GM19395 (cell line): ENCODE data around the gene MRLN.
"Not testable (repeated sequence)": the region's sequence is repeated elsewhere in the genome, so short reads cannot be mapped to it uniquely, and the experiment has no call there.

Experiments used
- ATAC-seq: cut with Tn5 transposase; IDR thresholded peaks from one replicate; pipeline ENCODE4 v1.9.1; 2021; ENCODE audit warnings: mild to moderate bottlenecking, moderate library complexity; ENCODE audit not compliant: unreplicated experiment

The MRLN gene

DNA sequence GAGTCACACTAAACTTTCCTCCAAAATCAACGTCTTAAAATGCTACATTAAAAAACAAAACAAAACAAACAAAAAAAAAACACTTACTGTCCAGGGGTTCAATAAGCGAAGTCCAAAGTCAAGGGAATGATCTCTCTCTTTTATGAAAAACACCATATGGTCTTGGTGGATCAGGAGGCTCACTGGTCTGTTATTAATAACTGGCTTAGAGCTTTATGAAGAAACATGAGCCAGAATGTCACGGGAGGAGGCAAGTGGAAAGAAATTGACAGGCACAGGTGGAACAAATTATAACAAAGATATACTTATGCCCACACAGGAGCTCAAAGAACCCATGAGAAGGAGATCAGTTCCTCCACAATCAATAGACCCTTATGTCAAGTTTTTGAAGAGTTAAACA is at the start of gene MRLN:
Gene MRLN (minus strand): TSS at position 189 of the 400 bp plus-strand sequence.
- ATAC-seq = no peak

DNA sequence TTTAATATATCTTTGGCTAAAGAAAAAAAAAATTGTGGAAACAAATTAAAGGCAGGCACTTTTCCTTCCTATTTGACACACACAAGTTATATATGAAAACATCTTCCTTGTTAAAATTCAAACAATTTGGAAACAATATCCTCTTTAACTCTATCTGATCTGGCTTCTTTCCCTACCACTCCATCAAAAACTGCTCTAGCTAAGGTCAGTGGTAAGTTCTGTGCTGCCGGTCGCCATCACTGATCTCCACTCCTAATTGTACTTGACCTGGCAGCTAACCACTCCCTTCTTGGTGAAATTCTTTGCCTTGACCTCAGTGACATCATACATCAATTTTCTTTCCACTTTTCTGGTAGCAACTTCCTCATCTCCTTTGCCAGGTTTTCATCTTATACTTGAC is 47.9 kb upstream of the MRLN start:
- no peak for ATAC-seq

DNA sequence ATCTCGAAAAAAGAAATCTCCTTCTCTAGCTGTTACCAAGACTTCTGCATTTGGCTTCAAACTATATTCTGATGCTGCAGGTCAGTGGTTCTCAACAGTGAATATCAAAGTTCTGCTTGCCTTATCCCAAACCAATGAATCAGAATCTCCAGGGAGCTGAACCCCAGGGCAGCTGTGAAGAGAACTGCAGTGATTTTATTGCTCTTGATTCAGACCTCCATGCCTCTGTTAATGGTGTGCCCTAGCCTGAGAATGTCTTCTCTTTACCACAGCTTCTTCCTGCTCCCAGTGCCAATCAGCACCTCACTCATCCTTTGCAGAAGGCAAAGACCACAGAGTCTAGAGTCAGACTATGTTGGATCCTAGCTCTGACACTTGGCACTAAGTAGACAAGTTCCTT is 46.2 kb upstream of the MRLN start:
- ATAC-seq = no peak

- ATAC-seq = no peak
These were observed 40.7 kb upstream of the MRLN start for GRCh38 chr10:59793919-59794318.

DNA sequence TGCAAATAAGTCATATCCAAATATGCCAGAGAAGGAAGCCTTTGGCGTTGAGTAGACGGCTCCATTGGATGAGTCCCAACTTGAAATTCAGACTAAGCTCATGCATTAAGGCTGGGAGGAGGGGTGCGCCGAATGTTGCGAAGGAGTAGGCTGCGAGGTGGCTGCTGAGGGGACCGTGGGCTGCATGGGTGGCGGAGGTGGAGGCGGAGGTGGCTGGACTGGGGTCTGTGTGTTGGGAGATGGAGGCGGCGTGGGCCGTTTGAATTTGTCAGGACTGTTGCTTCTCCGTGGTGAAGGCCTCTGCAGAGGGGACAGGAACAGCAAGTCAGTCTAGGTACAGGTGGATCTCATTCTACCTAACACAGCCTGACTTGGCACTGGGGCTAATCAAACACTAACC is 39.6 kb upstream of the MRLN start:
- ATAC-seq = no peak

DNA sequence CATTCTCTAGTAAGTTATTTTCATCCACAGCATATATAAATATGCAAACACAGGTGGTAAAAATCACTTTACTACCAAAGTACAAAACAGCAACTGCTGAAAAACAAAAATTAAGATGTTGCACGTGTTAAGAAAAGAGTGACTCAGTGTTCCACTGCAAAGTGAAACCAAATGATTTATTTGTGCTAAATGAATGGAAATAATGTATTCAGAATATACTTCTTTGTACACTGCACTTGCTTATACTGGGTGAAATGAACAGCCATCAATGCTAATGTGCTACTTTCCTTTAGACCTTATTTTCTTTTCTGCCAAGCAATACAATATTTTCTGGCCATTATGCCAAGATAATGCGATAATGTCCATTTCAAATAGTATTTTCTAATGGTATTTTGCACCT is 38.3 kb upstream of the MRLN start:
- no peak for ATAC-seq

DNA sequence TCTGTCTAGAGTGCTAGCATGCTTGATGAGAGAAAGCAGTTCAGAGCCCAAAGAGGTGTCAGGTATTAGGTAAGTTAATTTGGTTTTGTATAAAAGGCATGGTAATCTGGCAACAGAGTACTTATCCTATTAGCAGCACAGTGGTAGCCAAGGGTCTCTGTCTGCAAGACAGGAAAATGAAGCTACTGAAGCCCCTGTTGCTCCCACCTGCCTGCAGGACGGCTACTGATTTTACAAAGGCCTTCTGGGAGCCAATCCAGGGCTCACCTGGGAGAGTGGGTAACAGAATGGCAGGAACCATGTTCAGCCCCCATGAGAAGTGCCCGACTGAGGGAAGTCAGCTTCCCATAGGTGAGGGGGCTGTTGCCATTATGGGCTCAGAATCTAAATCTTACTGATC is 36.8 kb upstream of the MRLN start:
- not testable (repeated sequence) for ATAC-seq

DNA sequence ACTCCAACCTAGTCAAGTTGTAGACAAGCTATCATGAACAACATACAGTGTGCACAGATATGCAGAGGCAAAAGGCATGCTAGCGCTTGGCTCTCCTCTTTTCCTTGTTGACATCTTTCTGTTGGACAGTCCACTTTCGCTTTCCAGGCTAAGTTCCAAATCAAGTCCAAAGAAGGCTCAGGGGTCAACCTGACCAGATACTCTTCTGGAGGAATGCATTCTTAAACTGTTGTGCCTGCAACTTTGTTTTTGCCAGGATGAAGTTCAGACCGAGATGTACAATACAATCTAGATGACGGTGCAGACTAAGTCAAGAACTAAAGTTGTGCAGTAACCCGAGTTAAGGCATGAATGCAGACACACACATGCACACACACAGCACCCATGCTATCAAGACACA is 35.7 kb upstream of the MRLN start:
- ATAC-seq = not testable (repeated sequence)

DNA sequence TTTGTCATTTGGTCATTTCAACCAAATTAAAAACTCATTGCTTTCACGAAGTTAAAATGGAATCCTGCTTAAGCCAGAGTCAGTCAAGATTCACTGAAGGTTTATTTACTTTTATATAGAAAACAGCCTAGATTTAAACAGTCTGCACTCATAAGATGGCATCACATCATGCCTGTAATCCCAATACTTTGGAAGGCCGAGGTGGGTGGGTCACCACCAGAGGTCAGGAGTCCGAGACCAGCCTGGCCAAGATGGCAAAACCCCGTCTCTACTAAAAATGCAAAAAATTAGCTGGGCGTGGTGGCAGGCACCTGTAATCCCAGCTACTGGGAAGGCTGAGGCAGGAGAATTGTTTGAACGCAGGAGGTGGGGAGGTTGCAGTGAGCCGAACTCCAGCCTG is 33.8 kb upstream of the MRLN start:
- not testable (repeated sequence) for ATAC-seq

DNA sequence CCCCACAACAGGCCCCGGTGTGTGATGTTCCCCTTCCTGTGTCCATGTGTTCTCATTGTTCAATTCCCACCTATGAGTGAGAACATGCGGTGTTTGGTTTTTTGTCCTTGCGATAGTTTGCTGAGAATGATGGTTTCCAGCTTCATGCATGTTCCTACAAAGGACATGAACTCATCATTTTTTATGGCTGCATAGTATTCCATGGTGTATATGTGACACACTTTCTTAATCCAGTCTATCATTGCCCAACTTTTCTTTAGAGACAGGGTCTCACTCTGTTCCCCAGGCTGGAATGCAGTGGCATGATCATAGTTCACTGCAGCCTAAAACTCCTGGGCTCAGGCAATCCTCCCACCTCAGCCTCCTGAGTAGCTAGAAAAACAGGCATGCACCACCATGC is 32.2 kb upstream of the MRLN start:
- not testable (repeated sequence) for ATAC-seq

DNA sequence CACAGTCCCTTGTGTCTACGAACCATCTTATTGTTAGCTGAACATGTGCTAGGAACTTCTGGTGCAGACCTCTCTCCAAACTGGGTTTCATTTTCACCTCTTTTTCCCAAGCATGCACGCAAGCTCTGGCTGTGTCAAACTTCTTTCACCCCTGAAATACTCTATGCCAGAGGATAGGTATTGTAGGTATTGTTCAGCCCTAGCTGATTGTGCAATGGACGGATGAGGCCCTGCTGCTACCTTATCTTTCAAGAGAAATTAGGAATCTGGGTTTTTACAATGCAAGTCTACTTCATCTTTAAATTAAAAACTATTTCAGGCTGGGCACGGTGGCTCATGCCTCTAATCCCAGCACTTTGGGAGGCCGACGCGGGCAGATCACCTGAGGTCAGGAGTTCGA is 28.3 kb upstream of the MRLN start:
- ATAC-seq = no peak

- ATAC-seq = no peak
These were observed 26.7 kb upstream of the MRLN start for GRCh38 chr10:59779756-59780533.

DNA sequence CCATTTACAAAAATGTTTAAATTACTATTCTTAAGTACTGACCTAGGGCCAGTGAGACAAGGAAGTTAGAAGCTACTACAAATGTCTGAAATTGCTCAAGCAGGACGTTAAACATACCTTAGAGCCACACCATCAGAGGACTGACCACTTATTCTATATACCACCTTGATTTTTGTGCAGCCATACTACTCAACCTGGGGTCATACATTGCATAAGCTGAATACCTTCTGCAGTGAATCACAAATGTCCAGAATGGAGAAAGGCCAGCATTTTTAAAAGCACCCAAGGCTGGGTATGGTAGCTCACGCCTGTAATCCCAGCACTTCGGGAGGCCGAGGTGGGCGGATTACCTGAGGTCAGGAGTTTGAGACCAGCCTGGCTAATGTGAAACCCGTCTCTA is 21.2 kb upstream of the MRLN start:
- no peak for ATAC-seq

GRCh38 chr10:59773088-59773487 is 19.8 kb upstream of the MRLN start:
- no peak for ATAC-seq

DNA sequence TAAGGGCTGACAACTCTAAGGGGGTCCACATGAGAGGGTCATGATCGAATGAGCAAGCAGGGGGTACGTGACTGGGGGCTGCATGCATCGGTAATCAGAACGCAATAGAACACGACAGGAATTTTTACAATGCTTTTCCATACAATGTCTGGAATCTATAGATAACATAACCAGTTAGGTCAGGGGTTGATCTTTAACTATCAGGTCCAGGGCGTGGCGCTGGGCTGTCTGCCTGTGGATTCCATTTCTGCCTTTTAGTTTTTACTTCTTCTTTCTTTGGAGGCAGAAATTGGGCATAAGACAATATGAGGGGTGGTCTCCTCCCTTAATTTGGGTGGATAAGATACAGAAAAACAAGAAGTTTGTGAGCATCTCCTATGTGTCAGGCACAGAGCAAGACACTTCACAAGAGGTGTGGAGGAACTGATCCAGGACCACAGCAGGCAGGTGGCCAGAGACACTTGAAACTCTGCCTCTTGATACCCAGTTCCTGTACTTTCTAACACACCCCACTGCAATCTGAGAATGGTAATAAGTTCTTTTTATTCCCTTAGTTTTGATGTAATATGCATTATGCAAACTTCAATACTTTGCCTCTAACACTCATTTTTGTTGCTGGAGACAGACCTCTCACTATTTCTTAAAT is 18.0 kb upstream of the MRLN start:
- no peak for ATAC-seq

- no peak for ATAC-seq
These were observed 17.4 kb upstream of the MRLN start for GRCh38 chr10:59770689-59771088.

GRCh38 chr10:59762505-59762904 is 9.2 kb upstream of the MRLN start:
- no peak for ATAC-seq

GRCh38 chr10:59757966-59758365 is 4.7 kb upstream of the MRLN start:
- ATAC-seq = no peak

DNA sequence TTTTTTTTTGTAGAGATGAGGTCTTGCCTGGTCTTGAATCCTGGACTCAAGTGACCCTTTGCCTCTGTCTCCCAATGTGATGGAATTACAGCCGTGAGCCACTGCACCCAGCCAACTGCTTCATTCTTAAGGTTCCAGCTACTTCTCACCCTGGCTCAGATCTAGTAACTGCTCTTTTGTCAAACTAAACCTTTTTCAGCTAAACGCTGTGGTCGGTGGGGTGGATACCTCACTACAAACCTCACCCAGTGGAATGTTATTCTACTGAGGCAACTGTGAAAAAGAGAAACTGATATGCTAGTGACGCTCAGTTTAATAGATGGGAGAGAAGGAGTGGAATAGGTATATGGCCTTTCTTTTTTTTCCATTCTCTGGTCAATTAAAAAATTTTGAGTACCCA is 1.7 kb upstream of the MRLN start:
- no peak for ATAC-seq

DNA sequence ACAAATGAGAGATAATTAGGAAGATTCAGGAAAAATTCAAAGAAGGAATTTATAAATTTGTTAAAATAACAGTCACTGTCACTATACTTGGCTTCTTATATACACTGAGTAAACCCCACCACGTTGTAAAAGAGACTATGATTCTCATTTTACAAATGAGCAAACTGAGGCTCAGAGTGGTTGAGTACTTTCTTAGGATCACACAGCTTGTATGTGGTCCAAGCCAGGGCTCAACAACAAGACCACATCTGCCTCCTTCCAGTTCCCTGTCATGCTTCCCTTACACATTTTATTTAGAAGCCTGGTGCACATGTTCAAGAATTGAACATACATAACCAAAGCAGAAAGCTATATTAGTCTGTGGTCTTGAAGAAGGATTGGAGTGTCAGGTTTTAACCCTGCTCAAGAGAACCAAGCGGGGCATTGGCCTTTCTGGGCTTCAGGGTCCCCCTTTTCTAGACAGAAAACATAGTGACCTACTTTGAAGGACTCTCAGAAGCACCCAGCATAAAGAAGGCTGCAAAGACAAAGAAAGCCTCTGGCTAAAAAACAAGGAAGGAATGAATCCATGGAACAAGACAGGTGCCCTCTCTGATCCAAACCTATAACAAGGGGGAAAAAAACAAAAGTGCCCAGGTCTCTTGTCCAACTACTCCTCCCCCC is 846 bp downstream of the MRLN start:
- ATAC-seq = no peak

GRCh38 chr10:59750155-59750945 is 2.9 kb downstream of the MRLN start:
- no peak for ATAC-seq
